Nephron progenitor cell (in vitro differentiated cells): Measurements from ENCODE around the gene LGI1.

Experiments used
- DNase-seq: peaks from one replicate; pipeline ENCODE4 v3.0.0; 2021
- H3K27ac Mint-ChIP-seq: 2 replicates; pipeline ENCODE4 v1.8.0; 2021; ENCODE audit warnings: mild to moderate bottlenecking, moderate library complexity, mixed read lengths
- H3K27me3 Mint-ChIP-seq: 2 replicates; pipeline ENCODE4 v1.8.0; 2021; ENCODE audit warnings: mild to moderate bottlenecking, low read depth, mixed read lengths; ENCODE audit not compliant: poor library complexity
- H3K36me3 Mint-ChIP-seq: 2 replicates; pipeline ENCODE4 v1.8.0; 2021; ENCODE audit warnings: low read depth, mixed read lengths
- H3K4me1 Mint-ChIP-seq: 2 replicates; pipeline ENCODE4 v1.8.0; 2021; ENCODE audit warnings: mixed read lengths
- H3K4me3 Mint-ChIP-seq: 2 replicates; pipeline ENCODE4 v1.8.0; 2021; ENCODE audit warnings: mild to moderate bottlenecking, moderate library complexity, mixed read lengths
- H3K9me3 Mint-ChIP-seq: 2 replicates; pipeline ENCODE4 v1.8.0; 2021; ENCODE audit warnings: mild to moderate bottlenecking, moderate library complexity, mixed read lengths
- TF ChIP-seq, protein P1 (sequence below): fragments of 200-600 bp; sonication (generic); IDR thresholded peaks from 2 replicates; pipeline ENCODE4 v1.5.0; 2021; ENCODE audit warnings: antibody characterized with exemption

LGI1 gene

GRCh38 chr10:93766918-93767317 is 9.2 kb downstream of the LGI1 start:
- TF ChIP-seq, protein P1, sequence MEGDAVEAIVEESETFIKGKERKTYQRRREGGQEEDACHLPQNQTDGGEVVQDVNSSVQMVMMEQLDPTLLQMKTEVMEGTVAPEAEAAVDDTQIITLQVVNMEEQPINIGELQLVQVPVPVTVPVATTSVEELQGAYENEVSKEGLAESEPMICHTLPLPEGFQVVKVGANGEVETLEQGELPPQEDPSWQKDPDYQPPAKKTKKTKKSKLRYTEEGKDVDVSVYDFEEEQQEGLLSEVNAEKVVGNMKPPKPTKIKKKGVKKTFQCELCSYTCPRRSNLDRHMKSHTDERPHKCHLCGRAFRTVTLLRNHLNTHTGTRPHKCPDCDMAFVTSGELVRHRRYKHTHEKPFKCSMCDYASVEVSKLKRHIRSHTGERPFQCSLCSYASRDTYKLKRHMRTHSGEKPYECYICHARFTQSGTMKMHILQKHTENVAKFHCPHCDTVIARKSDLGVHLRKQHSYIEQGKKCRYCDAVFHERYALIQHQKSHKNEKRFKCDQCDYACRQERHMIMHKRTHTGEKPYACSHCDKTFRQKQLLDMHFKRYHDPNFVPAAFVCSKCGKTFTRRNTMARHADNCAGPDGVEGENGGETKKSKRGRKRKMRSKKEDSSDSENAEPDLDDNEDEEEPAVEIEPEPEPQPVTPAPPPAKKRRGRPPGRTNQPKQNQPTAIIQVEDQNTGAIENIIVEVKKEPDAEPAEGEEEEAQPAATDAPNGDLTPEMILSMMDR = no peak
- Mint-ChIP-seq H3K9me3 (peaks cover 5% of the 10 kb centered on the region), H3K27me3 (peaks cover 2% of the 10 kb centered on the region), H3K4me1 (peaks cover 30% of the 10 kb centered on the region), H3K27ac (no peak overlapping the region), H3K36me3 (no peaks in the 10 kb centered on the region), H3K4me3 (no peak overlapping the region)
- DNase-seq = no peak

DNA sequence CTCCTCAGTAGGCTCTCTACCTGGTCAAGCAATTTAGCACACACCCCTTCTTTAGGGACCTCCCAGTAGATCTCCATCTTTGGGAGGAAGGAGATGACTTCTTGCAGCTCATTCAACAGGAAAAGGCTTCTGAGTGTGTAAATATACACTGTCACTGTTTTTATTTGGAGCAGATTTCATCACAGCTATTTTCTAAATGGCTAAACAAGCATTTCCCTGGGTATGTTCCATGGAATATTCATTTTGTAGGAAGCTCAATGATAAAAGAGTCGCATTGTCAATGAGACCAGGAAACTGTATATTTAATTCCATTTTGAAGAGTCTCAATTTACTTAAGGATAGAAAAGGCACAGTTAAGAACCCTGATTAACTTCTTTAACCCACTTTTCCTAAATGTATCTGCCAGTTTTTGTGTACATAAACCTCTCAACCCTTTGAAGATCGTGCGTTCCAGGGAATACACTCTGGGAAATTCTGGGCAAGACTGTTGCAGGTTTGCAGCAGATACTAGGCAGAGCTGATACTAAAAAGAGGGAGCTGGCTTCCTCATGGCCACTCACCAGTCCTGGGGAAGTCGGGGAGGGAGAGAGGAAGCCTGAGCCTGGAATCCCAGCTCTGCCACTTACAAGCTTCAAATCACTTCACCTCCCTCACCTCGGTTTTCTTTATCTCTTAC is 10.1 kb downstream of the LGI1 start:
- TF ChIP-seq, protein P1 = no peak
- Mint-ChIP-seq H3K4me3 (no peak overlapping the region), H3K4me1 (peaks cover 27% of the 10 kb centered on the region), H3K27me3 (peaks cover 2% of the 10 kb centered on the region), H3K27ac (no peak overlapping the region), H3K36me3 (no peaks in the 10 kb centered on the region), H3K9me3 (peaks cover 5% of the 10 kb centered on the region)
- DNase-seq = no peak

DNA sequence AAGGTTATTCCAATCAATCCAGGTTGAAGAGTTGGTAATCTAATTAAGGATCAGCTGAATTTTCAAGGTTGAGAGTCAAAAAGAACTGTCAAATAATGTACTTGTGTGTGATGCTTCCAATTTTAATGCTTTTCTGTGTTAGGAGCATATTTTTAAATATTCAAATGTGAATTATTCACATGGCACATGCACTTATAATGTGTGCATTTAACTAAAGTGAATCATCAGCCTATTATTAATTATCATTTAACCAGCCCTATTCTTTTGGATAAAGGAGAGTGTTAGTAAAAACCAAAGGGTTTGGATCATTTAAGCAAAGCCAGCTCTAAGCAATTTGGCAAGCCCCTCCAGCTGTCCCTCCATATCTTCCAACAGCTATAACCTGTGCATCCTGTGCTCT is 11.2 kb downstream of the LGI1 start:
- peaks cover 5% of the 10 kb centered on the region for H3K9me3 Mint-ChIP-seq
- H3K4me1 Mint-ChIP-seq = peaks cover 19% of the 10 kb centered on the region
- no peak overlapping the region for H3K27ac Mint-ChIP-seq
- no peaks in the 10 kb centered on the region for H3K36me3 Mint-ChIP-seq
- H3K27me3 Mint-ChIP-seq = no peaks in the 10 kb centered on the region
- TF ChIP-seq, protein P1 = no peak
- no peak for DNase-seq
- H3K4me3 Mint-ChIP-seq = no peak overlapping the region

DNA sequence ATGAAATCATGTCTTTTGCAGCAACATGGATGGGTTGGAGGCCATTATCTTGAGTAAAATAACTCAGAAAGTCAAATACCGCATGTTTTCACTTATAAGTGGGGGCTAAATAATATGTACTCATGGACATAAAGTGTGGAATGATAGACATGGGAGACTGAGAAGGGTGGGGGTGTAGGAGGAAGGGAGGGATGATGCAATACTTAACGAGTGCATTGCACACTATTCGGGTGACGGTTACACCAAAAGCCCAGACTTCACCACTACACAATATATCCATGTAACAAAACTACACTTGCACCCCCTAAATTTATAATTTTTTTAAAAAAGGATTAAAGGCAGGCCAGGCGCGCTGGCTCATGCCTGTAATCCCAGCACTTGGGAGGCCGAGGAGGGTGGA is 13.6 kb downstream of the LGI1 start:
- Mint-ChIP-seq H3K4me3 (no peak overlapping the region), H3K27me3 (peaks cover 3% of the 10 kb centered on the region), H3K9me3 (no peaks in the 10 kb centered on the region), H3K36me3 (no peaks in the 10 kb centered on the region), H3K27ac (no peak overlapping the region), H3K4me1 (peaks cover 25% of the 10 kb centered on the region)
- DNase-seq = no peak
- TF ChIP-seq, protein P1 = no peak

DNA sequence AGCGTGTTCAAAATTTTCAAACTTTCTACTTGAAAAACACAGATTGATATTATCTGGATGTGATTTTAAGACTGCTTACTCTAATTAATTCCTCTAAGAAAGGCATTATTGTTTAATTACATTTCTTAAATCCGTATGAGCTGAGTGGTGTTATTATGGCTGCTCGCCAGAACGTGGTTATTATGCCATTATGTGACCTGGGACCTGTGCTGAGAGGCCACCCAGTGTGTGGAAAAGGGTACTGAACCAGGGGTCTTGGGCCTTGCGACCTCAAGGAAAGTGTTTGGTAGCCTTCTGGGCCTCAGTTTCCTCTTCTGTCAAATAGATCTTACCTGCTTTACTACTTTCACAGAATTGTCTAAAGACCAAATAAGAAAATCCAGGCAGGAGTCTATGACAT is 15.4 kb downstream of the LGI1 start:
- H3K36me3 Mint-ChIP-seq = no peaks in the 10 kb centered on the region
- no peak overlapping the region for H3K4me3 Mint-ChIP-seq

More for the DNA sequence above, 15.4 kb downstream of the LGI1 start:
- DNase-seq = no peak
- TF ChIP-seq, protein P1 = no peak
- Mint-ChIP-seq H3K27me3 (peaks cover 4% of the 10 kb centered on the region), H3K9me3 (no peaks in the 10 kb centered on the region), H3K27ac (no peak overlapping the region), H3K4me1 (peaks cover 25% of the 10 kb centered on the region)
